Uterus (tissue), 2 donors: ENCODE data around the gene TPR.

ENCODE experiments used
- CTCF ChIP-seq, 4 experiments: fragments of 200-600 bp in 2 of 4; fragments of 450-650 bp in 2 of 4; sonication (generic) in 2 of 4; IDR thresholded peaks; one replicate each; pipeline ENCODE4 v1.5.1; 2016 to 2019; ENCODE audit warnings: antibody characterized with exemption in 4 of 4, mild to moderate bottlenecking in 2 of 4, moderate library complexity in 1 of 4
- POLR2A ChIP-seq, 2 donors: fragments of 450-650 bp; IDR thresholded peaks; one replicate each; pipeline ENCODE4 v1.6.1; 2016; ENCODE audit warnings: antibody characterized with exemption in 2 of 2, mild to moderate bottlenecking in 1 of 2, moderate library complexity in 1 of 2

GRCh38 chr1:186424539-186424938, 49.5 kb upstream of the TPR start:
- TF ChIP-seq CTCF (IDR thresholded peaks at IDR 0.05) (no peak), POLR2A (IDR thresholded peaks at IDR 0.05) (no peak)
